Mesodermal cell (in vitro differentiated cells): Measurements from ENCODE around the gene GNAQ.
"Not testable (repeated sequence)": the region's sequence is repeated elsewhere in the genome, so short reads cannot be mapped to it uniquely, and the experiment has no call there.

Experiments used
- H3K27ac ChIP-seq: 2 replicates; pipeline ENCODE4 v1.7.0; 2013; ENCODE audit warnings: mild to moderate bottlenecking, low read depth, low read length, moderate library complexity; ENCODE audit not compliant: severe bottlenecking
- H3K36me3 ChIP-seq: 2 replicates; pipeline ENCODE4 v1.7.1; 2013; ENCODE audit warnings: mild to moderate bottlenecking, low read length, moderate library complexity; ENCODE audit not compliant: control insufficient read depth, insufficient read depth
- H3K4me1 ChIP-seq: one replicate; pipeline ENCODE4 v1.7.1; 2013; ENCODE audit warnings: mild to moderate bottlenecking, low read length; ENCODE audit not compliant: insufficient read depth, control insufficient read depth, poor library complexity, severe bottlenecking
- H3K4me3 ChIP-seq: 2 replicates; pipeline ENCODE4 v1.7.0; 2013; ENCODE audit warnings: low read length, control low read depth, mild to moderate bottlenecking; ENCODE audit not compliant: insufficient read depth, poor library complexity, severe bottlenecking; ENCODE audit errors: extremely low read depth
- H3K9me3 ChIP-seq: 2 replicates; pipeline ENCODE4 v1.7.1; 2013; ENCODE audit warnings: mild to moderate bottlenecking, low read length, moderate library complexity; ENCODE audit not compliant: control insufficient read depth
- WGBS, 2 experiments: methylation state at CpG; one replicate each; pipeline ENCODE4 v1.1.5; 2013; ENCODE audit warnings: missing lambda C conversion rate in 2 of 2; ENCODE audit not compliant: insufficient coverage in 2 of 2; 5-methylcytosine and 5-hydroxymethylcytosine counted together

The GNAQ gene

DNA sequence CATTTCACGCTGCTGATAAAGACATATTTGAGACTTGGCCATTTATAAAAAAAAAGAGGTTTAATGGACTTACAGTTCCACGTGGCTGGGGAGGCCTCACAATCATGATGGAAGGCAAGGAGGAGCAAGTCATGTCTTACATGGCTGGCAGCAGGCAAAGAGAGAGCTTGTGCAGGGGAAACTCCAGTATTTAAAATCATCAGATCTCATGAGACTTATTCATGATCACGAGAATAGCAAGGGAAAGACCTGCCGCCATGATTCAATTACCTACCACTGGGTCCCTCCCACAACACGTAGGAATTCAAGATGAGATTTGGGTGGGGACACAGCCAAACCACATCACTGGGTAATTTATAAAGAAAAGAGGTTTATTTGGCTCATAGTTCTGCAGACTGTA, 168.0 kb downstream of the GNAQ start:
- not testable (repeated sequence) for H3K4me3 ChIP-seq, H3K4me1 ChIP-seq, H3K27ac ChIP-seq
- peaks cover 18% of the 10 kb centered on the region for H3K9me3 ChIP-seq
- 93 to 98% methylated on average over 3 to 5 of the region's 5 CpGs for WGBS, 2 experiments
- peaks cover 28% of the 10 kb centered on the region for H3K36me3 ChIP-seq

DNA sequence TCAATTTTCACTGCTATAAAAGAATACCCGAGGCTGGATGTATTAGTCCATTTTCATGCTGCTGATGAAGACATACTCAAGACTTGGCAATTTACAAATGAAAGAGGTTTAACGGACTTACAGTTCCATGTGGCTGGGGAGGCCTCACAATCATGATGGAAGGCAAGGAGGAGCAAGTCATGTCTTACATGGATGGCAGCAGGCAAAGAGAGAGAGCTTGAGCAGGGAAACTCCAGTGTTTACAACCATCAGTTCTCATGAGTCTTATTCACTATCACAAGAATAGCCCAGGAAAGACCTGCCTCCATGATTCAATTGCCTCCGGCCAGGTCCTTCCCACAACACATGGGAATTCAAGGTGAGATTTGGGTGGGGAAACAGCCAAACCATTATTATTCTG, 170.7 kb downstream of the GNAQ start:
- not testable (repeated sequence) for H3K4me1 ChIP-seq, H3K27ac ChIP-seq, H3K4me3 ChIP-seq
- 86 to 100% methylated on average over 2 to 3 of the region's 3 CpGs for WGBS, 2 experiments
- peaks cover 28% of the 10 kb centered on the region for H3K36me3 ChIP-seq
- peaks cover 18% of the 10 kb centered on the region for H3K9me3 ChIP-seq

DNA sequence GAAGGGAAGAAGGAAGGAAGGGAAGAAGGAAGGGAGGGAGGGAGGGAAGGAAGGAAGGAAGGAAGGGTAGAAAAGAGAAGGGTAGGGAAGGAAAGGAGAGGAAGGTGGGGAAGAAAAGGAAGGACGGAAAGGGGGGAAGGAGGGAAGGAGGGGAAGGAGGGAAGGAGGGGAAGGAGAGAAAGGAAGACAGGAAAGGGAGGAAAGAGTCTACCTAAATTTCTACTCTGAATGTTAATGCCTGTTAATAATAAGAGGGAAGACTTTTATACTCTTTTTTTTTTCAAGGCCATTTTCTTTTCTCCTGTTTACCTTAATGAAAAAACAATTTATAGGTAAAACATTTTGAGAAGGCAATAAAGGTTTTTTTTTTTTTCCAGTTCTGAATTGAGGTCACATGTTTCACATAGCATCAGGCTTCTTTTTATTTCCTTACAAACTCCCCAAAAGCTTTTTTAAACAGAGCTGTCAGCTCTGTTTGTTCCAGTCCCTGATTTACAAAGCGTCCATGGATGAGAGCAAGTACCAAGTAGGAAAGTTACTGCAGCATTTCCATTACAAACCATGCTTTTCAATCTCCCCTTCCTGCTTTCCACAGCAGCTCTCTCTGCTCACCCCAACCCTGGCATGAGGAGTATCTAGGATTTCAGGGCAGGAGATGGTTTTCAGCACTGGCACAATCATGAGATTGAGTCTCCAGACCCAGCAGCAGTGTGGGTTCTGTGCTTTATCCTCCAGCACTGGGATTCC, 173.9 kb downstream of the GNAQ start:
- Histone ChIP-seq H3K4me1 (no peaks in the 10 kb centered on the region), H3K27ac (no peak overlapping the region), H3K4me3 (no peak overlapping the region), H3K9me3 (peaks cover 11% of the 10 kb centered on the region), H3K36me3 (peaks cover 11% of the 10 kb centered on the region)
- 80 to 100% methylated on average over 1 to 2 of the region's 2 CpGs for WGBS, 2 experiments

DNA sequence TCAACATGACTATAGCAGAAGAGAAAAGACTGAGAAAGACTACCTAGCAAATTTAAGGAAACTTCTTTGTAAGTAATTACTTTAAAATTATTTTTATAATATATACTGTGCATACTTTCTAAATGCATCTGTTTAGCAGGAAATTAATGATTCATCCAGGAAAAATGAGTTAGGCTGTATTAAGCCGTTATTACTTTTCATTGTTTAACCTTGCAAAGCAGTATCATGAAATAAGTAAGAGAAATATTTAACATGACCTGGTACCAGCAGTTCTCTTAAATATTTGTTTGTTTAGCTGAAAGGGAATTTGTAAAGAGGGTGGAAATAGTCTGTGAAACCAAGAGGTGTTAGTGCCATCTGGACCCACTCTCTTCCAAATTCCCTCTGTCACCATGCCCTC, 175.0 kb downstream of the GNAQ start:
- WGBS, 2 experiments = no CpG with 5 or more reads among the region's 1 CpG
- Histone ChIP-seq H3K4me1 (no peaks in the 10 kb centered on the region), H3K9me3 (peaks cover 8% of the 10 kb centered on the region)

DNA sequence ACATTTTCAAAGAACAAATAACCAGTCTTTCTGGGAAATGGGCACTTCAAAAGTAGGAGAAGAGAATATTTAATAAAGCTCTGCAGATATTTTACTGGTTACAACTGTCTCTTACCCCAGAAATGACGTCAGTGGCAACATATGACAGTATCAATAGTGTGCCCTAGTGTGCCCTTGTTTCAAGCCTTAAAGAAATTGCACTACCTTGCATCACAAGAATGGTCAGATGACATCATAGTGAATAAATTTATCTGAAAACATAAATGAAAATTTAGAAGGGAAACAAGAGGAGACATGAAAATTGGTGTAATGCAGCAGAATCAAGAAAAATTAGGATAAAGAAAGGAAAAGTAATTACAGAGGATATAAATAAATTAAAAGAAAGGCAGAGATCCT, 176.7 kb downstream of the GNAQ start:
- no peak overlapping the region for H3K4me3 ChIP-seq
- H3K27ac ChIP-seq = no peak overlapping the region
- WGBS, 2 experiments = no CpG with 5 or more reads among the region's 1 CpG

More for the DNA sequence above, 175.0 kb downstream of the GNAQ start:
- Histone ChIP-seq H3K4me3 (no peak overlapping the region), H3K36me3 (peaks cover 2% of the 10 kb centered on the region), H3K27ac (no peak overlapping the region)

DNA sequence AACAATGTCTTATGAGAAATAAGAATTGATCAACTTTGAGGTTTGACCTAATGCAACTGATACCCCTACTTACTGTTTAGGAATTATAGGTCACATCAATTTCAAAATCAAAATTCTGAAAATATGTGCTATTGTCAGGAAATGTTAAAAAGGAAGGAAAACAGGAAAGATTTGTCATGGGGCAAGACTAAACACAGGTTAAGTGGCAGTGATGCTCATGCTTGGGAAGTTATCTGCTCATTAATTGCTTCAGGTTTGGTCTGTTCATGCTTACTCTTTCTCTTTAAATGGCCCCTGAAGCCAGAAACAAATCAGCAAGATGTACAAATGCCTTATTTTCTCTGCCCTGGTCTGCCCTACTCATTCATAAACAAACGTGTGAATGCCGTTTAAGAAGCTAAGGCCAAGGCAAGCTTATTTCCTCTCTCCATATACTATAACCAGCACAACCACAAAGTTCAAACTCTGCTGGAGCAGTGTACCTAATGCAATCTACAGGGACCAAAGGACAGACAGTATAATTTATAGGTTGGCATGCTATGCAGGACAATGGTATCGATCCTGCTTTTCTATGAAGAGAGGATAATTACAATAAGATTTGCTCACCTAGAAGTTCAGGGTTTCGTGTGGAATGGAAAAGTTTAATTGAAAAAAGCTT, 177.2 kb downstream of the GNAQ start:
- Histone ChIP-seq H3K9me3 (no peaks in the 10 kb centered on the region), H3K36me3 (no peaks in the 10 kb centered on the region), H3K4me1 (peaks cover 6% of the 10 kb centered on the region), H3K27ac (no peak overlapping the region), H3K4me3 (no peak overlapping the region)
- WGBS, 2 experiments = 90% methylated on average over 2 of the region's 4 CpGs; no CpG with 5 or more reads in 1 of the 2 experiments

More for the DNA sequence above, 176.7 kb downstream of the GNAQ start:
- Histone ChIP-seq H3K36me3 (no peaks in the 10 kb centered on the region), H3K4me1 (peaks cover 2% of the 10 kb centered on the region), H3K9me3 (no peaks in the 10 kb centered on the region)

DNA sequence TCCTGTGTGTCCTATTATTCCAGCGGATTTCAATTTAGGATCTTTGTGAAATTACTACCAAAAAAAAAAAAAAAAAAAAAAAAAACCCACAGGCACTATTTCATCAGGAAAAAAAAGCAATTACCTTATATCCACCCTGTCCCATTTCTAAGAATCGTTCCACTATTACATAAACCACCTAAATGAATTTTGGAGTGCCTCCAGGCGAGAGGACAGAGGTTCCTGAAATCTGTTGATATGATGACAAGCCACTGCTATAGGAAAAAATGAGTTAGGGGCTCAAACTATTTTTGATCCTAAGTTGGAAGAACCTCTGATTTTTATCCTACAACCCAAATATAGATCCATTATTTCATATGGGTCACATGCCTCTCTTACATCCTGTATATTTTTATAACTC, 177.9 kb downstream of the GNAQ start:
- Histone ChIP-seq H3K4me1 (peaks cover 6% of the 10 kb centered on the region), H3K9me3 (no peaks in the 10 kb centered on the region), H3K36me3 (no peaks in the 10 kb centered on the region), H3K4me3 (no peak overlapping the region), H3K27ac (no peak overlapping the region)
- 100% methylated on average over 1 of the region's 3 CpGs; no CpG with 5 or more reads in 1 of the 2 experiments for WGBS, 2 experiments

DNA sequence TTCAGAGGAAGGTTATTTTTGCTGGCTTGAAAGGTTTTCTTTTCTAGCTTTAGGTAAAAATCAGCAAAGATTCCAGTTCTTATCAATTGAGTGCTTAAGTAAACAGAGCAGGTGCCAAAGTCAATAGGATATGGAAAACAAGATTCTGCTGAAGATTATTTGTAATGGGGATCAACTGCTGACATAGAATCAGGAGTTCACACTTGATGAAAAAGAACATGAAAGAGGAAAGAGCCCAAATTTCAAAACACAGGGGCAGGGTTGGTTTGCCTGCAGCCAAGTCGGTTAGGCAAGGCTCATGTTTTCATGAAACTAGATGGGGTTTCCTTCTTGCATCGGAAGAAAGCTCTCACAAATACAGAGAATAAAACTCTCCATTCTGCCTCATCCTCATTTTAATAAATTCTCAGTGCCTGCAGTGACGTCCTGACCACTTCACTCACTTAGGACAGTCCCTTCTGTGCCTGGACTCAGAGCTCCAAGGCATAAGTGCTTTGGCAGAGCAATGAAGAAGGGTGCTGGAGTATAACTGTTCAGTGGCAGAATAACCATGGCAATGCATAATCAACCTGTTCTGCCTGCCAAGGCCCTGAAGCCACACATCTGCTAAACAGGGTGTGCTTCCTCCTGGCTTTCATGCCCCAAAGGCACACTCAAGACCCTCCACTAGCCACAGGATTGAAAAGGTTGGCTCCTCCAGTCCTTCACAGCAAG, 179.6 kb downstream of the GNAQ start:
- peaks cover 18% of the 10 kb centered on the region for H3K4me1 ChIP-seq
- H3K4me3 ChIP-seq = no peak overlapping the region
- H3K27ac ChIP-seq = no peak overlapping the region
- no peaks in the 10 kb centered on the region for H3K9me3 ChIP-seq
- H3K36me3 ChIP-seq = peaks cover 3% of the 10 kb centered on the region
- 86 to 100% methylated on average over 1 of the region's 3 CpGs for WGBS, 2 experiments

DNA sequence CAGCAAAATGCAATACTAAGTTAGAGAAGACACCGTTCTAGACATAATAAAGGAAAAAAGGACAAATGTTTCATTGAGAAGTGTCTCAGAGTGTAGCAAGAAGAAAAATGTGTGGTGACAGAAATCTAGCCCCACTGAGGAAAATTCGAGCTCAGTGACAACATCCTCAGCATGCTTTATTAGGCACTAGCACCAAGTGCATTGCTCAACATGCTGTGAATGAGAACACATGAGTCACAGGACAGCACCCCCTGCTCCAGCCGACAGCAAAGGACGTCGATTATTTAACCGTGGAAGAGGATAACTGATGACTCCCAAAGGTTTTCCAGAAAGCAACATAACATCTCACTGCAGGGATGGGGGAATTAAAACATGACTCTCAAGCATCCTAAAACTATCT, 182.7 kb downstream of the GNAQ start:
- WGBS, 2 experiments = 86 to 100% methylated on average over 1 to 4 of the region's 6 CpGs
- H3K27ac ChIP-seq = no peak overlapping the region
- no peaks in the 10 kb centered on the region for H3K9me3 ChIP-seq
- H3K4me3 ChIP-seq = no peak overlapping the region
- peaks cover 25% of the 10 kb centered on the region for H3K4me1 ChIP-seq
- H3K36me3 ChIP-seq = peaks cover 3% of the 10 kb centered on the region

DNA sequence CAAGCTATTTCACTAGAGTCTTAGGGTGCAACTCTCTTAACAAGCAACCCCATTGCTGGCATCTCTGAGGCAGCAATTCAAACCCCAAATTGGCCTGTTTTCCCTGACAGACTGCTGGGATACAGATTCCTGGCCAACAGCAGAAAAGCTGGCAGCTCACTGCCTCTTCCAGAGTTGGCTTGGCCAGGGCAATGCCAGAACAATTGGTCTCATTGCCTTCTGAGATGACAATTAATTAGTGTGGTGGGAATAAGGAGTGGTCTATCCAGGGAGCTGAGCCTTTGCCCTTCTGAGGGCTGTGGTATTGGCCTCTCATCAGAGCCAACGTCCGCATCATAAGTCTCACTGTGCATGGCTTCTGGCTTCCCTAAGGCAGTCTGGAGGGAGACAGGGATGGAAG, 183.2 kb downstream of the GNAQ start:
- 90% methylated on average over 2 of the region's 2 CpGs; no CpG with 5 or more reads in 1 of the 2 experiments for WGBS, 2 experiments
- no peak overlapping the region for H3K27ac ChIP-seq

More for the DNA sequence above, 183.2 kb downstream of the GNAQ start:
- Histone ChIP-seq H3K36me3 (peaks cover 3% of the 10 kb centered on the region), H3K4me3 (no peak overlapping the region), H3K9me3 (no peaks in the 10 kb centered on the region), H3K4me1 (peaks cover 30% of the 10 kb centered on the region)
